NCI-H1694 (cell line): ENCODE data around the gene TFR2.

Source experiments
- DNase-seq: peaks from one replicate; lab custom pipeline; 2025; lab: John Stamatoyannopoulos, UW

TFR2 gene

GRCh38 chr7:100641463-100641859 is at the start of gene TFR2:
TFR2 (minus strand) TSS chr7:100641552; CDS start chr7:100641509, 43 bp downstream.
- no peak for DNase-seq

GRCh38 chr7:100689230-100690135 is 48.1 kb upstream of the TFR2 start:
- DNase-seq: no peak

GRCh38 chr7:100688326-100688860 is 47.0 kb upstream of the TFR2 start:
- DNase-seq: no peak

GRCh38 chr7:100687751-100688300 is 46.5 kb upstream of the TFR2 start:
- DNase-seq: no peak

GRCh38 chr7:100687261-100687660 is 45.9 kb upstream of the TFR2 start:
- no peak for DNase-seq

GRCh38 chr7:100686822-100687211 is 45.5 kb upstream of the TFR2 start:
- no peak for DNase-seq

- DNase-seq: no peak
Observed at GRCh38 chr7:100686201-100686821, 45.0 kb upstream of the TFR2 start.

- DNase-seq: no peak
Observed at GRCh38 chr7:100685631-100686145, 44.3 kb upstream of the TFR2 start.

- no peak for DNase-seq
Observed at GRCh38 chr7:100685049-100685605, 43.8 kb upstream of the TFR2 start.

- no peak for DNase-seq
Observed at GRCh38 chr7:100684534-100685042, 43.2 kb upstream of the TFR2 start.

- DNase-seq: no peak
Observed at GRCh38 chr7:100683659-100684533, 42.5 kb upstream of the TFR2 start.

- no peak for DNase-seq
Observed at GRCh38 chr7:100682991-100683658, 41.8 kb upstream of the TFR2 start.

- DNase-seq: no peak
Observed at GRCh38 chr7:100682228-100682741, 40.9 kb upstream of the TFR2 start.

- no peak for DNase-seq
Observed at GRCh38 chr7:100681491-100682227, 40.3 kb upstream of the TFR2 start.

- DNase-seq: no peak
Observed at GRCh38 chr7:100680576-100681271, 39.4 kb upstream of the TFR2 start.

GRCh38 chr7:100679927-100680575 is 38.7 kb upstream of the TFR2 start:
- DNase-seq: no peak

GRCh38 chr7:100679129-100679926 is 38.0 kb upstream of the TFR2 start:
- no peak for DNase-seq
